Neural progenitor cell (in vitro differentiated cells): ENCODE measurements around the gene OR10H2. TPM values are rescaled to one million over a fixed set of nuclear protein-coding genes. Genes with fewer than 3 reads are reported as not detected.

ENCODE experiments used
- DNase-seq: peaks from one replicate; pipeline ENCODE4 v3.0.0-alpha.2; 2016; ENCODE audit warnings: low spot score
- H2AFZ ChIP-seq: fragments of 200-600 bp; sonication (generic); replicated peaks from 2 replicates; pipeline ENCODE4 v1.6.1; 2016; ENCODE audit warnings: antibody characterized with exemption
- H3F3A ChIP-seq: fragments of 200-600 bp; sonication (generic); 2 replicates; pipeline ENCODE4 v1.6.1; 2016; ENCODE audit warnings: antibody characterized with exemption, low read depth
- H3K27ac ChIP-seq: fragments of 200-600 bp; sonication (generic); 2 replicates; pipeline ENCODE4 v1.5.1; 2016; ENCODE audit warnings: mild to moderate bottlenecking
- H3K27me3 ChIP-seq: fragments of 200-600 bp; sonication (generic); 2 replicates; pipeline ENCODE4 v1.6.1; 2016; ENCODE audit warnings: mild to moderate bottlenecking, moderate library complexity
- H3K36me3 ChIP-seq: fragments of 200-600 bp; sonication (generic); 2 replicates; pipeline ENCODE4 v1.5.1; 2016
- H3K4me1 ChIP-seq: fragments of 200-600 bp; sonication (generic); 2 replicates; pipeline ENCODE4 v1.6.1; 2016; ENCODE audit warnings: mixed run types
- H3K4me2 ChIP-seq: fragments of 200-600 bp; sonication (generic); 2 replicates; pipeline ENCODE4 v1.6.1; 2016
- H3K4me3 ChIP-seq: fragments of 200-600 bp; sonication (generic); 2 replicates; pipeline ENCODE4 v1.5.1; 2016
- H3K79me2 ChIP-seq: fragments of 200-600 bp; sonication (generic); 2 replicates; pipeline ENCODE4 v1.6.1; 2016; ENCODE audit warnings: low read depth
- H3K9ac ChIP-seq: fragments of 200-600 bp; sonication (generic); 2 replicates; pipeline ENCODE4 v1.6.1; 2016
- H3K9me3 ChIP-seq: fragments of 200-600 bp; sonication (generic); 2 replicates; pipeline ENCODE4 v1.5.1; 2016; ENCODE audit warnings: low read depth
- H4K20me1 ChIP-seq: fragments of 200-600 bp; sonication (generic); 2 replicates; pipeline ENCODE4 v1.6.1; 2016; ENCODE audit warnings: low read depth
- H3K27ac Mint-ChIP-seq: 3 replicates; pipeline ENCODE4 v1.8.0; 2021; ENCODE audit warnings: mixed read lengths
- H3K27me3 Mint-ChIP-seq: 2 replicates; pipeline ENCODE4 v1.8.0; 2022; ENCODE audit warnings: low read depth, mild to moderate bottlenecking, inconsistent platforms, moderate library complexity, mixed read lengths; ENCODE audit not compliant: insufficient read depth
- H3K36me3 Mint-ChIP-seq: 3 replicates; pipeline ENCODE4 v1.8.0; 2021; ENCODE audit warnings: mixed read lengths
- H3K4me1 Mint-ChIP-seq: 3 replicates; pipeline ENCODE4 v1.8.0; 2021; ENCODE audit warnings: mixed read lengths
- H3K4me3 Mint-ChIP-seq: 3 replicates; pipeline ENCODE4 v1.8.0; 2021; ENCODE audit warnings: mild to moderate bottlenecking, moderate library complexity, mixed read lengths
- H3K9me3 Mint-ChIP-seq: 3 replicates; pipeline ENCODE4 v1.8.0; 2020; ENCODE audit warnings: mixed read lengths
- CTCF ChIP-seq: fragments of 200-600 bp; sonication (generic); IDR thresholded peaks from 2 replicates; pipeline ENCODE4 v1.5.1; 2017; ENCODE audit warnings: antibody characterized with exemption, mild to moderate bottlenecking
- EZH2 ChIP-seq: fragments of 200-600 bp; sonication (generic); IDR thresholded peaks from 2 replicates; pipeline ENCODE4 v1.6.1; 2017; ENCODE audit warnings: antibody characterized with exemption, mild to moderate bottlenecking, moderate library complexity
- EZH2phosphoT487 ChIP-seq: fragments of 200-600 bp; sonication (generic); IDR thresholded peaks from 2 replicates; pipeline ENCODE4 v1.6.1; 2017; ENCODE audit warnings: antibody characterized with exemption
- total RNA-seq: library from RNA; depleted of rRNA; stranded (reverse); fragments of >200 nt; gene quantifications from 2 replicates; pipeline ENCODE4 v1.2.3, GENCODE V29; 2015; ENCODE audit warnings: low replicate concordance

OR10H2 gene
- total RNA-seq, 1 donor from 2014 or later = not detected

GRCh38 chr19:15715642-15716041 lies 12.2 kb upstream of the OR10H2 start:
- no peaks in the 10 kb centered on the region for H3K36me3 ChIP-seq
- no peak overlapping the region for H3K4me3 ChIP-seq
- H3K4me2 ChIP-seq = no peak overlapping the region
- no peak overlapping the region for H3K9ac ChIP-seq
- no peak overlapping the region for H2AFZ ChIP-seq
- H3K27me3 ChIP-seq = no peaks in the 10 kb centered on the region
- TF ChIP-seq EZH2phosphoT487 (no peak), CTCF (no peak), EZH2 (no peak)
- H3K27ac ChIP-seq = no peak overlapping the region
- no peaks in the 10 kb centered on the region for H3K4me1 ChIP-seq
- no peaks in the 10 kb centered on the region for H3K4me1 Mint-ChIP-seq
- no peaks in the 10 kb centered on the region for H4K20me1 ChIP-seq
- no peak for DNase-seq
- no peak overlapping the region for H3K4me3 Mint-ChIP-seq
- H3K9me3 Mint-ChIP-seq = peaks cover 21% of the 10 kb centered on the region
- no peak overlapping the region for H3K27ac Mint-ChIP-seq
- H3K79me2 ChIP-seq = no peaks in the 10 kb centered on the region
- H3K36me3 Mint-ChIP-seq = no peaks in the 10 kb centered on the region
- peaks cover 4% of the 10 kb centered on the region for H3K27me3 Mint-ChIP-seq
- H3F3A ChIP-seq = no peaks in the 10 kb centered on the region
- H3K9me3 ChIP-seq = peaks cover 18% of the 10 kb centered on the region

GRCh38 chr19:15717809-15718208 lies 10.0 kb upstream of the OR10H2 start:
- Mint-ChIP-seq H3K4me1 (no peaks in the 10 kb centered on the region), H3K4me3 (no peak overlapping the region), H3K27ac (no peak overlapping the region)

GRCh38 chr19:15721268-15721667 lies 6.6 kb upstream of the OR10H2 start:
- peaks cover 30% of the 10 kb centered on the region for H3K9me3 Mint-ChIP-seq
- H3K79me2 ChIP-seq = no peaks in the 10 kb centered on the region
- no peak overlapping the region for H3K4me3 Mint-ChIP-seq
- H3K9ac ChIP-seq = no peak overlapping the region
- no peaks in the 10 kb centered on the region for H4K20me1 ChIP-seq
- H3K27ac Mint-ChIP-seq = no peak overlapping the region
- no peak overlapping the region for H3K4me3 ChIP-seq
- H3K4me1 ChIP-seq = no peaks in the 10 kb centered on the region
- no peaks in the 10 kb centered on the region for H3F3A ChIP-seq
- no peaks in the 10 kb centered on the region for H3K36me3 ChIP-seq
- no peak overlapping the region for H3K4me2 ChIP-seq
- TF ChIP-seq CTCF = no peak
- no peak for TF ChIP-seq EZH2phosphoT487
- TF ChIP-seq EZH2 = no peak
- peaks cover 8% of the 10 kb centered on the region for H3K9me3 ChIP-seq
- H3K27me3 Mint-ChIP-seq = peaks cover 6% of the 10 kb centered on the region
- H2AFZ ChIP-seq = no peak overlapping the region
- no peaks in the 10 kb centered on the region for H3K27me3 ChIP-seq
- no peaks in the 10 kb centered on the region for H3K36me3 Mint-ChIP-seq
- H3K27ac ChIP-seq = no peak overlapping the region
- no peak for DNase-seq
- H3K4me1 Mint-ChIP-seq = no peaks in the 10 kb centered on the region

More at GRCh38 chr19:15717809-15718208, 10.0 kb upstream of the OR10H2 start:
- TF ChIP-seq EZH2phosphoT487 = no peak
- TF ChIP-seq EZH2 = no peak
- TF ChIP-seq CTCF = no peak
- no peak overlapping the region for H2AFZ ChIP-seq
- H4K20me1 ChIP-seq = no peaks in the 10 kb centered on the region
- H3K4me3 ChIP-seq = no peak overlapping the region
- Mint-ChIP-seq H3K27me3 (peaks cover 6% of the 10 kb centered on the region), H3K9me3 (peaks cover 22% of the 10 kb centered on the region), H3K36me3 (no peaks in the 10 kb centered on the region)
- H3K27me3 ChIP-seq = no peaks in the 10 kb centered on the region
- H3K4me2 ChIP-seq = no peak overlapping the region
- no peaks in the 10 kb centered on the region for H3K36me3 ChIP-seq
- DNase-seq = no peak
- no peak overlapping the region for H3K27ac ChIP-seq
- H3K79me2 ChIP-seq = no peaks in the 10 kb centered on the region
- H3F3A ChIP-seq = no peaks in the 10 kb centered on the region
- no peak overlapping the region for H3K9ac ChIP-seq
- no peaks in the 10 kb centered on the region for H3K4me1 ChIP-seq
- peaks cover 14% of the 10 kb centered on the region for H3K9me3 ChIP-seq
